HCT116 (cell line): ENCODE measurements around the gene SRA1. TPM values are rescaled to one million over a fixed set of nuclear protein-coding genes. Genes with fewer than 3 reads are reported as not detected.

Experiments
- ATAC-seq: fragments of 200-7000 bp; cut with Tn5 transposase; 2 replicates; pipeline ENCODE4 v1.9.1; 2020; ENCODE audit warnings: mild to moderate bottlenecking, moderate library complexity
- BruUV-seq: library from RNA; stranded (reverse); fragments of 400-500 nt; replicated peaks from 2 replicates; lab custom pipeline; 2021; lab: Mats Ljungman, UMichigan
- CTCF ChIA-PET: fragments of 300-600 bp; sonication (Branson Sonifier 250); formaldehyde crosslinking; loops from one replicate; lab custom pipeline; 2021; ENCODE audit warnings: antibody characterized with exemption; lab: Charles Lee
- POLR2A ChIA-PET: fragments of 300-600, 350-600 bp; sonication (Branson Sonifier 250); formaldehyde crosslinking; loops from one replicate; lab custom pipeline; 2021; ENCODE audit warnings: antibody characterized with exemption; lab: Charles Lee
- RAD21 ChIA-PET, 2 experiments: fragments of 300-600 bp; sonication (Branson Sonifier 250); formaldehyde crosslinking; loops; one replicate each; lab custom pipeline; 2023; ENCODE audit warnings: low total read pairs in 2 of 2; ENCODE audit not compliant: uncharacterized antibody in 2 of 2, unreplicated experiment in 2 of 2, low non-redundant PET in 1 of 2; lab: Charles Lee
- DNase-seq: peaks from one replicate; pipeline ENCODE4 v3.0.0-alpha.2; 2010; ENCODE audit warnings: low read depth, low spot score
- H2AFZ ChIP-seq: fragments of 200-600 bp; shearing (Covaris generic), sonication (generic); 2 replicates; pipeline ENCODE4 v1.6.1; 2017; ENCODE audit warnings: low read depth, mixed run types, mixed read lengths, antibody characterized with exemption, low read length; ENCODE audit not compliant: poor library complexity, severe bottlenecking
- H3K27ac ChIP-seq: 2 replicates; pipeline ENCODE4 v1.5.1; 2012; ENCODE audit warnings: low read depth, low read length
- H3K27me3 ChIP-seq: fragments of 200-600 bp; sonication (generic); 2 replicates; pipeline ENCODE4 v1.6.1; 2016; ENCODE audit warnings: mixed run types, low read length, mixed read lengths; ENCODE audit not compliant: insufficient read depth
- H3K36me3 ChIP-seq, 2 experiments: fragments of 200-500 bp in 1 of 2; fragments of 200-600 bp in 1 of 2; sonication (Bioruptor generic) in 1 of 2; sonication (generic) in 1 of 2; 2 replicates each; pipeline versions ENCODE4 v1.5.1 to v1.6.1; 2014 to 2016; ENCODE audit warnings: low read length in 2 of 2, inconsistent platforms in 1 of 2, mixed read lengths in 1 of 2, mixed run types in 1 of 2; ENCODE audit not compliant: insufficient read depth in 2 of 2, control insufficient read depth in 1 of 2
- H3K4me1 ChIP-seq, 2 experiments: fragments of 200-600 bp in 1 of 2; sonication (generic) in 1 of 2; 2 replicates each; pipeline versions ENCODE4 v1.5.1 to v1.6.1; 2012 to 2017; ENCODE audit warnings: low read length in 2 of 2, inconsistent platforms in 1 of 2, mild to moderate bottlenecking in 1 of 2, mixed read lengths in 1 of 2, mixed run types in 1 of 2, moderate library complexity in 1 of 2; ENCODE audit not compliant: insufficient read depth in 2 of 2, control insufficient read depth in 1 of 2
- H3K4me2 ChIP-seq: fragments of 200-600 bp; sonication (generic); 2 replicates; pipeline ENCODE4 v1.6.1; 2017; ENCODE audit warnings: mixed run types, low read length, mixed read lengths
- H3K4me3 ChIP-seq, 2 experiments: fragments of 200-600 bp in 1 of 2; sonication (generic) in 1 of 2; replicated peaks in 1 of 2; 2 replicates each; pipeline ENCODE4 v1.5.1; 2011 to 2016; ENCODE audit warnings: low read length in 2 of 2, control low read depth in 1 of 2, low read depth in 1 of 2, mild to moderate bottlenecking in 1 of 2, mixed read lengths in 1 of 2, mixed run types in 1 of 2
- H3K79me2 ChIP-seq: fragments of 200-600 bp; sonication (generic); 2 replicates; pipeline ENCODE4 v1.6.1; 2017; ENCODE audit warnings: mild to moderate bottlenecking, mixed run types, low read length, moderate library complexity, mixed read lengths; ENCODE audit not compliant: insufficient read depth
- H3K9ac ChIP-seq: fragments of 200-600 bp; sonication (generic); 2 replicates; pipeline ENCODE4 v1.6.1; 2016; ENCODE audit warnings: low read length, mixed read lengths
- H3K9me2 ChIP-seq: fragments of 200-600 bp; sonication (generic), shearing (Covaris generic); 2 replicates; pipeline ENCODE4 v1.6.1; 2017; ENCODE audit warnings: mixed run types, mild to moderate bottlenecking, moderate library complexity; ENCODE audit not compliant: insufficient read depth
- H3K9me3 ChIP-seq, 2 experiments: fragments of 200-500 bp in 1 of 2; fragments of 200-600 bp in 1 of 2; sonication (Bioruptor generic) in 1 of 2; sonication (generic) in 1 of 2; 2 replicates each; pipeline ENCODE4 v1.6.1; 2014 to 2017; ENCODE audit warnings: low read length in 2 of 2, mixed read lengths in 2 of 2, inconsistent platforms in 1 of 2, low read depth in 1 of 2, mild to moderate bottlenecking in 1 of 2, mixed run types in 1 of 2, moderate library complexity in 1 of 2; ENCODE audit not compliant: control insufficient read depth in 1 of 2, insufficient read depth in 1 of 2
- H4K20me1 ChIP-seq: fragments of 200-600 bp; sonication (generic), shearing (Covaris generic); 2 replicates; pipeline ENCODE4 v1.6.1; 2017; ENCODE audit warnings: mixed run types, mild to moderate bottlenecking, moderate library complexity; ENCODE audit not compliant: insufficient read depth
- CBX3 ChIP-seq: IDR thresholded peaks from 2 replicates; pipeline ENCODE4 v1.6.1; 2012; ENCODE audit warnings: low read depth
- CTCF ChIP-seq, 3 experiments: fragments of 200-600 bp in 1 of 3; sonication (generic) in 1 of 3; IDR thresholded peaks in 2 of 3; conservative IDR thresholded peaks in 1 of 3; 2 replicates each; pipeline ENCODE4 v1.5.1; 2012 to 2017; ENCODE audit warnings: low read depth in 2 of 3, low read length in 2 of 3, antibody characterized with exemption in 1 of 3, borderline replicate concordance in 1 of 3, control low read depth in 1 of 3, mild to moderate bottlenecking in 1 of 3, mixed read lengths in 1 of 3, mixed run types in 1 of 3, moderate library complexity in 1 of 3; ENCODE audit not compliant: insufficient read depth in 1 of 3
- EZH2 ChIP-seq: fragments of 200-600 bp; sonication (generic); IDR thresholded peaks from 2 replicates; pipeline ENCODE4 v1.6.1; 2017; ENCODE audit warnings: antibody characterized with exemption, mixed run types
- MAX ChIP-seq: IDR thresholded peaks from 2 replicates; pipeline ENCODE4 v1.6.1; 2012
- POLR2A ChIP-seq: IDR thresholded peaks from 2 replicates; pipeline ENCODE4 v1.7.0; 2011; ENCODE audit warnings: borderline replicate concordance; ENCODE audit not compliant: insufficient read depth, insufficient read length; ENCODE audit errors: extremely low read depth
- POLR2AphosphoS5 ChIP-seq: IDR thresholded peaks from 2 replicates; pipeline ENCODE4 v1.6.1; 2011; ENCODE audit warnings: mild to moderate bottlenecking, low read depth, low read length, moderate library complexity
- REST ChIP-seq: IDR thresholded peaks from 2 replicates; pipeline ENCODE4 v1.6.1; 2012; ENCODE audit warnings: low read depth
- SP1 ChIP-seq: IDR thresholded peaks from 2 replicates; pipeline ENCODE4 v1.6.1; 2012; ENCODE audit warnings: low read depth
- intact Hi-C: fragments of 100-400 bp; cut with micrococcal nuclease; formaldehyde crosslinking; loops from 2 replicates; pipeline ENCODE4 v1.10.0; 2022
- total RNA-seq: library from RNA; stranded (reverse); gene quantifications from one replicate; pipeline ENCODE4 v1.2.1, GENCODE V29; 2021; ENCODE audit not compliant: unreplicated experiment

The SRA1 gene
- total RNA-seq, 1 experiment from 2014 or later, result 41.7 TPM

GRCh38 chr5:140547508-140548299 is 9.6 kb downstream of the SRA1 start, which contains the start of gene EIF4EBP3:
Gene EIF4EBP3 (plus strand): TSS chr5:140547662. CDS start chr5:140547738, 76 bp downstream.
- TF ChIP-seq CBX3, result no peak
- TF ChIP-seq POLR2A, result no peak
- peak; percentile 96 for TF ChIP-seq MAX
- no peak for TF ChIP-seq SP1
- TF ChIP-seq EZH2, result no peak
- TF ChIP-seq CTCF (IDR thresholded peaks at IDR 0.05 in 2 of 3, conservative IDR thresholded peaks at IDR 0.05 in 1 of 3; ENCODE audit: borderline replicate concordance in 1 of 3, insufficient read depth in 1 of 3, low read depth in 2 of 3, low read length in 2 of 3), result peak in 2 of 3 experiments; percentile 38 to 47; a peak in 4 of 6 replicates
- TF ChIP-seq REST, result no peak
- TF ChIP-seq POLR2AphosphoS5, result peak; percentile 56
- TF ChIP-seq, all 23 proteins: peak for 3
- ChIA-PET RAD21 (interaction anchor here in 1 of 2 experiments (0.6 to 1.1 kb wide), 2 partner anchors 35 to 172 kb away, joined by 3 read pairs; no protein-coding TSS in a partner anchor), CTCF (interaction anchor here (0.7 to 1.3 kb wide), 2 partner anchors 175 to 184 kb away, joined by 3 to 4 read pairs; no protein-coding TSS in a partner anchor), POLR2A (no interaction called here)
- Histone ChIP-seq H3K27ac (peak within 1 kb of the TSS; percentile 34; the same call in 1 of the 2 replicates), H3K4me2 (peak within 1 kb of the TSS; percentile 10; the same call in 1 of the 2 replicates), H3K4me1 (peaks cover 2 to 25% of the 10 kb centered on the region in 2 experiments; a peak in 3 of 4 replicates), H2AFZ (no peak within 1 kb of the TSS), H3K9me3 (no peaks in the 10 kb centered on the region), H3K9ac (no peak within 1 kb of the TSS), H3K27me3 (no peaks in the 10 kb centered on the region), H3K4me3 (no peak within 1 kb of the TSS), H4K20me1 (no peaks in the 10 kb centered on the region), H3K9me2 (no peaks in the 10 kb centered on the region), H3K79me2 (peaks cover 23% of the 10 kb centered on the region; the same call in 1 of the 2 replicates), H3K36me3 (peaks cover 12 to 40% of the 10 kb centered on the region in 2 experiments; a peak in 3 of 4 replicates)
- peak; percentile 61 for DNase-seq
- BruUV-seq, result no TSS peak
- intact Hi-C loops, result no loop called here
- ATAC-seq, result peak; percentile 95
